ENCODE results near the gene SMARCB1. TPM values are rescaled to one million over a fixed set of nuclear protein-coding genes. Genes with fewer than 3 reads are reported as not detected.

The SMARCB1 gene
- total RNA-seq, 4 donors from 2014 or later = 37.8 to 61.0 (median 47.7) TPM

GRCh38 chr22:23840026-23840425 is 53.3 kb downstream of the SMARCB1 start:
- intact Hi-C loops (cut with DNase I) = loop anchor here (10.0 kb wide), 1 partner anchor 305 kb away; no protein-coding TSS in a partner anchor
- Histone ChIP-seq H3K4me3 (no peak overlapping the region), H3K36me3 (peaks cover 0 to 16% (median 1%) of the 10 kb centered on the region in 3 donors), H3K27ac (no peak overlapping the region), H3K4me1 (peaks cover 12 to 46% (median 17%) of the 10 kb centered on the region in 3 donors), H3K9me3 (no peaks in the 10 kb centered on the region), H3K27me3 (no peaks in the 10 kb centered on the region)
- WGBS, 2 donors = 82% methylated on average over 7 of the region's 7 CpGs
- TF ChIP-seq POLR2A (IDR thresholded peaks at IDR 0.05) = no peak
- TF ChIP-seq CTCF (IDR thresholded peaks at IDR 0.05) = no peak
- no peak for DNase-seq

GRCh38 chr22:23841292-23841691 is 54.5 kb downstream of the SMARCB1 start:
- intact Hi-C loops (cut with DNase I) = loop anchor here (10.0 kb wide), 1 partner anchor 306 kb away; no protein-coding TSS in a partner anchor

GRCh38 chr22:23841736-23842445 is 55.1 kb downstream of the SMARCB1 start:
- DNase-seq = no peak
- H3K27ac ChIP-seq = no peak overlapping the region
- intact Hi-C loops (cut with DNase I) = loop anchor here (10.0 kb wide), 1 partner anchor 307 kb away; no protein-coding TSS in a partner anchor
- H3K36me3 ChIP-seq = no peaks in the 10 kb centered on the region
- no peak overlapping the region for H3K4me3 ChIP-seq
- H3K9me3 ChIP-seq = no peaks in the 10 kb centered on the region
- WGBS, 2 donors = 65 to 80% methylated on average over 7 to 10 of the region's 20 CpGs
- peaks cover 25 to 53% (median 33%) of the 10 kb centered on the region in 3 donors for H3K4me1 ChIP-seq
- TF ChIP-seq POLR2A (IDR thresholded peaks at IDR 0.05) (no peak), CTCF (IDR thresholded peaks at IDR 0.05) (no peak)
- no peaks in the 10 kb centered on the region for H3K27me3 ChIP-seq

More at GRCh38 chr22:23841292-23841691, 54.5 kb downstream of the SMARCB1 start:
- no peak for DNase-seq
- no peaks in the 10 kb centered on the region for H3K9me3 ChIP-seq
- peaks cover 0 to 4% (median 0%) of the 10 kb centered on the region in 3 donors for H3K36me3 ChIP-seq
- H3K27me3 ChIP-seq = no peaks in the 10 kb centered on the region
- no peak overlapping the region for H3K27ac ChIP-seq
- no peak overlapping the region for H3K4me3 ChIP-seq
- H3K4me1 ChIP-seq = peaks cover 19 to 47% (median 27%) of the 10 kb centered on the region in 3 donors
- 70 to 82% methylated on average over 5 of the region's 5 CpGs for WGBS, 2 donors
- TF ChIP-seq POLR2A (IDR thresholded peaks at IDR 0.05) (no peak), CTCF (IDR thresholded peaks at IDR 0.05) (no peak)

- intact Hi-C loops (cut with DNase I) = loop anchor here (10.0 kb wide), 1 partner anchor 308 kb away; no protein-coding TSS in a partner anchor
- Histone ChIP-seq H3K4me3 (no peak overlapping the region), H3K27me3 (no peaks in the 10 kb centered on the region), H3K4me1 (peaks cover 26 to 58% (median 34%) of the 10 kb centered on the region in 3 donors), H3K9me3 (no peaks in the 10 kb centered on the region), H3K36me3 (no peaks in the 10 kb centered on the region), H3K27ac (no peak overlapping the region)
- 63% methylated on average over 4 of the region's 4 CpGs; no CpG with 5 or more reads in 1 of the 2 donors for WGBS, 2 donors
- DNase-seq = no peak
- TF ChIP-seq CTCF (IDR thresholded peaks at IDR 0.05) = no peak
- no peak for TF ChIP-seq POLR2A (IDR thresholded peaks at IDR 0.05)
Observed at GRCh38 chr22:23842599-23842998, 55.8 kb downstream of the SMARCB1 start.

GRCh38 chr22:23844739-23845202 is 58.0 kb downstream of the SMARCB1 start:
- no peaks in the 10 kb centered on the region for H3K9me3 ChIP-seq
- WGBS, 2 donors = 65 to 75% methylated on average over 7 to 8 of the region's 8 CpGs
- H3K4me1 ChIP-seq = peaks cover 21 to 48% (median 24%) of the 10 kb centered on the region in 3 donors
- no peak for DNase-seq
- TF ChIP-seq POLR2A (IDR thresholded peaks at IDR 0.05) (no peak), CTCF (IDR thresholded peaks at IDR 0.05) (no peak)
- H3K27me3 ChIP-seq = peaks cover 0 to 17% (median 0%) of the 10 kb centered on the region in 4 donors
- peak overlapping the region in 1 of 4 donors; percentile 59 for H3K27ac ChIP-seq
- intact Hi-C loops (cut with DNase I) = loop anchor here (5.0 to 10.0 kb wide), 2 partner anchors 77 to 310 kb away; partner anchors contain the start of gene CHCHD10
- no peak overlapping the region for H3K4me3 ChIP-seq
- no peaks in the 10 kb centered on the region for H3K36me3 ChIP-seq
